Trophoblast cell (in vitro differentiated cells and primary cell): ENCODE measurements around the gene PRR7.

ENCODE experiments used
- DNase-seq, 2 donors: peaks; one replicate each; pipeline ENCODE4 v3.0.0-alpha.2; 2016
- H2AFZ ChIP-seq: 2 replicates; pipeline ENCODE4 v1.6.1; 2013; ENCODE audit warnings: low read length, moderate library complexity, mild to moderate bottlenecking; ENCODE audit not compliant: insufficient read depth, poor library complexity
- H2AK5ac ChIP-seq: 2 replicates; pipeline ENCODE4 v1.6.1; 2013; ENCODE audit warnings: mild to moderate bottlenecking, low read length
- H2BK120ac ChIP-seq: 2 replicates; pipeline ENCODE4 v1.6.1; 2013; ENCODE audit warnings: low read length, mild to moderate bottlenecking, moderate library complexity; ENCODE audit not compliant: insufficient read depth, poor library complexity
- H2BK12ac ChIP-seq: 2 replicates; pipeline ENCODE4 v1.6.1; 2013; ENCODE audit warnings: mild to moderate bottlenecking, low read length, moderate library complexity
- H2BK5ac ChIP-seq: 2 replicates; pipeline ENCODE4 v1.6.1; 2013; ENCODE audit warnings: low read length, low read depth, moderate library complexity, mild to moderate bottlenecking; ENCODE audit not compliant: poor library complexity
- H3K14ac ChIP-seq: 2 replicates; pipeline ENCODE4 v1.6.1; 2013; ENCODE audit warnings: mild to moderate bottlenecking, low read length
- H3K18ac ChIP-seq: 2 replicates; pipeline ENCODE4 v1.6.1; 2013; ENCODE audit warnings: mild to moderate bottlenecking, low read length
- H3K23ac ChIP-seq: 2 replicates; pipeline ENCODE4 v1.6.1; 2013; ENCODE audit warnings: low read length
- H3K27ac ChIP-seq: 2 replicates; pipeline ENCODE4 v1.5.1; 2013; ENCODE audit warnings: low read depth, mild to moderate bottlenecking, inconsistent platforms, low read length, moderate library complexity
- H3K27me3 ChIP-seq: 2 replicates; pipeline ENCODE4 v1.6.1; 2013; ENCODE audit warnings: inconsistent platforms, mild to moderate bottlenecking, low read length, moderate library complexity; ENCODE audit not compliant: insufficient read depth
- H3K36me3 ChIP-seq, 2 experiments: 1 replicate in 1 of 2; 2 replicates in 1 of 2; pipeline ENCODE4 v1.6.1; 2013; ENCODE audit warnings: low read length in 2 of 2, mild to moderate bottlenecking in 2 of 2, moderate library complexity in 1 of 2; ENCODE audit not compliant: insufficient read depth in 2 of 2, control insufficient read depth in 1 of 2
- H3K4ac ChIP-seq: 2 replicates; pipeline ENCODE4 v1.6.1; 2013; ENCODE audit warnings: low read depth, mild to moderate bottlenecking, low read length, moderate library complexity
- H3K4me1 ChIP-seq, 2 experiments: 1 replicate in 1 of 2; 2 replicates in 1 of 2; pipeline ENCODE4 v1.6.1; 2013; ENCODE audit warnings: low read length in 2 of 2, mild to moderate bottlenecking in 2 of 2, moderate library complexity in 1 of 2; ENCODE audit not compliant: insufficient read depth in 2 of 2, control insufficient read depth in 1 of 2
- H3K4me2 ChIP-seq: 2 replicates; pipeline ENCODE4 v1.6.1; 2013; ENCODE audit warnings: inconsistent platforms, mild to moderate bottlenecking, low read length, moderate library complexity
- H3K4me3 ChIP-seq: 2 replicates; pipeline ENCODE4 v1.5.1; 2013; ENCODE audit warnings: mild to moderate bottlenecking, low read depth, low read length, inconsistent platforms
- H3K79me1 ChIP-seq: one replicate; pipeline ENCODE4 v1.6.1; 2013; ENCODE audit warnings: low read length
- H3K79me2 ChIP-seq: 2 replicates; pipeline ENCODE4 v1.6.1; 2013; ENCODE audit warnings: low read length, mild to moderate bottlenecking; ENCODE audit not compliant: control insufficient read depth, insufficient read depth, poor library complexity
- H3K9ac ChIP-seq: 2 replicates; pipeline ENCODE4 v1.6.1; 2013; ENCODE audit warnings: mild to moderate bottlenecking, low read length
- H3K9me3 ChIP-seq: 2 replicates; pipeline ENCODE4 v1.6.1; 2013; ENCODE audit warnings: low read depth, mild to moderate bottlenecking, control low read depth, inconsistent platforms, low read length; ENCODE audit not compliant: insufficient read depth
- H4K12ac ChIP-seq: 2 replicates; pipeline ENCODE4 v1.6.1; 2013; ENCODE audit warnings: low read depth, mild to moderate bottlenecking, low read length, moderate library complexity
- H4K8ac ChIP-seq: 2 replicates; pipeline ENCODE4 v1.6.1; 2013; ENCODE audit warnings: low read depth, mild to moderate bottlenecking, low read length, moderate library complexity
- H4K91ac ChIP-seq: one replicate; pipeline ENCODE4 v1.6.1; 2013; ENCODE audit warnings: low read depth, mild to moderate bottlenecking, low read length, moderate library complexity
- WGBS: extraction: QIAGEN DNeasy Blood & Tissue Kit; methylation state at CpG from one replicate; pipeline ENCODE4 v1.1.7; 2013; ENCODE audit warnings: missing lambda C conversion rate; ENCODE audit not compliant: insufficient read length, insufficient coverage; ENCODE audit errors: extremely low coverage; 5-methylcytosine and 5-hydroxymethylcytosine counted together

Gene PRR7

GRCh38 chr5:177471610-177472356 is 25.2 kb downstream of the PRR7 start:
- Histone ChIP-seq H3K14ac (peak overlapping the region; percentile 94), H3K9ac (peak overlapping the region; percentile 55), H3K79me2 (peaks cover 27% of the 10 kb centered on the region), H3K9me3 (peaks cover 4% of the 10 kb centered on the region), H3K4ac (peak overlapping the region; percentile 99), H2AFZ (no peak overlapping the region), H3K36me3 (peaks cover 47 to 53% of the 10 kb centered on the region in 2 experiments), H3K27ac (no peak overlapping the region), H4K12ac (no peak overlapping the region), H3K79me1 (peaks cover 13% of the 10 kb centered on the region), H3K4me3 (peak overlapping the region; percentile 92), H2BK120ac (no peak overlapping the region), H3K27me3 (no peaks in the 10 kb centered on the region), H2AK5ac (no peak overlapping the region), H2BK12ac (no peak overlapping the region), H2BK5ac (no peak overlapping the region), H4K91ac (no peak overlapping the region), H3K4me2 (peak overlapping the region; percentile 64), H3K18ac (peak overlapping the region; percentile 82), H3K4me1 (peaks cover 34 to 36% of the 10 kb centered on the region in 2 experiments), H4K8ac (no peak overlapping the region), H3K23ac (no peak overlapping the region)
- no CpG with 5 or more reads among the region's 14 CpGs for WGBS
- no peak for DNase-seq

- Histone ChIP-seq H3K4ac (peak overlapping the region; percentile 99), H2AFZ (peak overlapping the region; percentile 40), H3K18ac (peak overlapping the region; percentile 95), H3K27me3 (no peaks in the 10 kb centered on the region), H3K4me2 (peak overlapping the region; percentile 64), H3K23ac (no peak overlapping the region), H2BK120ac (peak overlapping the region; percentile 34), H3K79me2 (peaks cover 27% of the 10 kb centered on the region), H3K9ac (peak overlapping the region; percentile 86), H3K14ac (peak overlapping the region; percentile 96), H2BK5ac (peak overlapping the region; percentile 86), H3K27ac (peak overlapping the region; percentile 80), H3K4me1 (peaks cover 34 to 36% of the 10 kb centered on the region in 2 experiments), H3K9me3 (peaks cover 2% of the 10 kb centered on the region), H4K12ac (peak overlapping the region; percentile 74), H4K8ac (peak overlapping the region; percentile 73), H3K36me3 (peaks cover 37 to 43% of the 10 kb centered on the region in 2 experiments), H2AK5ac (peak overlapping the region; percentile 94), H2BK12ac (peak overlapping the region; percentile 35), H4K91ac (peak overlapping the region; percentile 97), H3K79me1 (peaks cover 13% of the 10 kb centered on the region), H3K4me3 (peak overlapping the region; percentile 92)
- no peak for DNase-seq
- no CpG with 5 or more reads among the region's 93 CpGs for WGBS
These were observed 26.1 kb downstream of the PRR7 start for GRCh38 chr5:177472460-177473442.

GRCh38 chr5:177473443-177474001 is 26.9 kb downstream of the PRR7 start, which contains the start of gene DBN1:
DBN1 (minus strand) TSS chr5:177473634; CDS start chr5:177473521, 113 bp downstream.
- H3K14ac ChIP-seq = peak within 1 kb of the TSS; percentile 96
- H2BK12ac ChIP-seq = peak within 1 kb of the TSS; percentile 54
- H4K8ac ChIP-seq = peak within 1 kb of the TSS; percentile 73
- peak within 1 kb of the TSS; percentile 86 for H2BK5ac ChIP-seq
- H3K79me1 ChIP-seq = peaks cover 13% of the 10 kb centered on the region
- H3K27me3 ChIP-seq = no peaks in the 10 kb centered on the region
- peak in 1 of 2 donors; percentile 27 for DNase-seq
- peak within 1 kb of the TSS; percentile 64 for H3K4me2 ChIP-seq
- H3K23ac ChIP-seq = no peak within 1 kb of the TSS
- H3K4me3 ChIP-seq = peak within 1 kb of the TSS; percentile 92
- no CpG with 5 or more reads among the region's 69 CpGs for WGBS
- peak within 1 kb of the TSS; percentile 66 for H2BK120ac ChIP-seq
- H3K79me2 ChIP-seq = peaks cover 27% of the 10 kb centered on the region
- peaks cover 30 to 35% of the 10 kb centered on the region in 2 experiments for H3K36me3 ChIP-seq
- peak within 1 kb of the TSS; percentile 97 for H4K91ac ChIP-seq
- H3K4me1 ChIP-seq = peaks cover 31 to 36% of the 10 kb centered on the region in 2 experiments
- H3K9ac ChIP-seq = peak within 1 kb of the TSS; percentile 86
- peak within 1 kb of the TSS; percentile 99 for H3K4ac ChIP-seq
- peaks cover 2% of the 10 kb centered on the region for H3K9me3 ChIP-seq
- peak within 1 kb of the TSS; percentile 95 for H3K18ac ChIP-seq
- peak within 1 kb of the TSS; percentile 40 for H2AFZ ChIP-seq
- H4K12ac ChIP-seq = peak within 1 kb of the TSS; percentile 74
- H3K27ac ChIP-seq = peak within 1 kb of the TSS; percentile 80
- H2AK5ac ChIP-seq = peak within 1 kb of the TSS; percentile 94

- peaks cover 13% of the 10 kb centered on the region for H3K79me1 ChIP-seq
- peak overlapping the region; percentile 16 for H4K91ac ChIP-seq
- no peak overlapping the region for H3K18ac ChIP-seq
- H3K14ac ChIP-seq = no peak overlapping the region
- H3K36me3 ChIP-seq = peaks cover 25 to 30% of the 10 kb centered on the region in 2 experiments
- no peak overlapping the region for H2AFZ ChIP-seq
- no peak for DNase-seq
- H3K4ac ChIP-seq = no peak overlapping the region
- no peak overlapping the region for H3K27ac ChIP-seq
- no peak overlapping the region for H3K9ac ChIP-seq
- H4K12ac ChIP-seq = peak overlapping the region; percentile 5
- peaks cover 31 to 33% of the 10 kb centered on the region in 2 experiments for H3K4me1 ChIP-seq
- peak overlapping the region; percentile 37 for H2BK12ac ChIP-seq
- peaks cover 2% of the 10 kb centered on the region for H3K9me3 ChIP-seq
- no peaks in the 10 kb centered on the region for H3K27me3 ChIP-seq
- no peak overlapping the region for H2BK5ac ChIP-seq
- H3K23ac ChIP-seq = no peak overlapping the region
- H3K79me2 ChIP-seq = peaks cover 27% of the 10 kb centered on the region
- peak overlapping the region; percentile 31 for H2AK5ac ChIP-seq
- no CpG with 5 or more reads among the region's 7 CpGs for WGBS
- H4K8ac ChIP-seq = peak overlapping the region; percentile 45
- peak overlapping the region; percentile 51 for H3K4me2 ChIP-seq
- no peak overlapping the region for H2BK120ac ChIP-seq
- H3K4me3 ChIP-seq = peak overlapping the region; percentile 13
These were observed 27.4 kb downstream of the PRR7 start for GRCh38 chr5:177474002-177474476.
